ENCODE results near the gene SPEM1.

SPEM1 gene

DNA sequence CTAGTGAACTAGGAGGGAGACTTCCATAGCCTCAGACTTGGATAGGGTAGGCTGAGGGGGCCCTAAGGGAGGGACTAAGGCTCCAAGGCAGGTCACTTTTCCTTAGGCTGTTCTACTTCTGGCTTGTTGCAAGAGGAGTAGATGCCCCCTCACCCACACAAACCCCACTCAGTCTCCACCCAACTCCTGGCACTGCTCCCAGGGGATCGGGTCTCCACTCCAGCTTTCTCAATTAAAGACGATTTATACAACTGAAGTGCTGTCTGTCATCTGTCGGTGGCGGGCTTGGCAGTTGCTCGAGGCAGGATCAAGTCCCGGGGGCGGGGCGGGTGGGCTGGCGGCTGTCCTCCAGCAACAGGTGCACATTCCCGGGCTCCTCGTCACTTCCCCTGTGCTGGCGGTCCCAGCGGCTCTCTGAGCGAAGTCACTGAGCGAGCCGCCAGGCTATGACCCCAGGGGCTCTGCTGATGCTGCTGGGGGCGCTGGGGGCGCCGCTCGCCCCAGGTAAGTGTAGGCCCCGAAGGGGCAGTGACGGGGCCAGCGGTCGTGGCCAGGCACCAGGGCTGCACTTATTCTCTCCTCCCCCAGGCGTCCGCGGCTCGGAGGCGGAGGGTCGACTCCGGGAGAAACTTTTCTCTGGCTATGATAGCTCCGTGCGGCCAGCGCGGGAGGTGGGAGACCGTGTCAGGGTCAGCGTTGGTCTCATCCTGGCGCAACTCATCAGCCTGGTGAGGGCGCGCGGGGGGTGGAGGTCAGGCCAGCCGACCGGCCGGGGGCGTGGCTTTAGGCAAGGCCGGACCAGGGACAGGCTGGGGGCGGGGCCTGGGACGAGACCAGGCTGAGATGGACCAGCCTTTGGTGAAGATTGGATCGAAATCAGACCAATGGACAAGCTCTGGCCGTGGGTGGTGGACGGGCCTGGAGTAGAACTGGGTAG lies 24.8 kb downstream of the SPEM1 start, which contains the start of gene CHRNB1:
Gene CHRNB1, plus strand, starts transcription at position 380 of the 937 bp plus-strand sequence. Its CDS starts 67 bp downstream, at position 447.
- H3K36me3 ChIP-seq (replicated peaks; ENCODE audit: low read depth, low read length), result no peaks in the 10 kb centered on the region
- H3K4me3 ChIP-seq (ENCODE audit: low read length), result no peak within 1 kb of the TSS
- no peaks in the 10 kb centered on the region for H3K79me2 ChIP-seq (ENCODE audit: low read length)
- H4K20me1 ChIP-seq (ENCODE audit: insufficient read depth, low read length), result no peaks in the 10 kb centered on the region
- no peaks in the 10 kb centered on the region for H3K9me3 ChIP-seq (ENCODE audit: insufficient read depth, low read length)
- 0 out of 2 replicates have a peak, but pooled peaks cover 3% of the 10 kb centered on the region for H3K27me3 ChIP-seq (ENCODE audit: low read depth, low read length)
- H3K27ac ChIP-seq (ENCODE audit: low read length), result no peak within 1 kb of the TSS
- H3K4me1 ChIP-seq (ENCODE audit: low read length), result peaks cover 6% of the 10 kb centered on the region; the same call in 1 of the 2 replicates
- H3K9ac ChIP-seq (ENCODE audit: low read length), result no peak within 1 kb of the TSS
- H3K4me2 ChIP-seq (ENCODE audit: low read length), result no peak within 1 kb of the TSS
- TF ChIP-seq, protein P1, sequence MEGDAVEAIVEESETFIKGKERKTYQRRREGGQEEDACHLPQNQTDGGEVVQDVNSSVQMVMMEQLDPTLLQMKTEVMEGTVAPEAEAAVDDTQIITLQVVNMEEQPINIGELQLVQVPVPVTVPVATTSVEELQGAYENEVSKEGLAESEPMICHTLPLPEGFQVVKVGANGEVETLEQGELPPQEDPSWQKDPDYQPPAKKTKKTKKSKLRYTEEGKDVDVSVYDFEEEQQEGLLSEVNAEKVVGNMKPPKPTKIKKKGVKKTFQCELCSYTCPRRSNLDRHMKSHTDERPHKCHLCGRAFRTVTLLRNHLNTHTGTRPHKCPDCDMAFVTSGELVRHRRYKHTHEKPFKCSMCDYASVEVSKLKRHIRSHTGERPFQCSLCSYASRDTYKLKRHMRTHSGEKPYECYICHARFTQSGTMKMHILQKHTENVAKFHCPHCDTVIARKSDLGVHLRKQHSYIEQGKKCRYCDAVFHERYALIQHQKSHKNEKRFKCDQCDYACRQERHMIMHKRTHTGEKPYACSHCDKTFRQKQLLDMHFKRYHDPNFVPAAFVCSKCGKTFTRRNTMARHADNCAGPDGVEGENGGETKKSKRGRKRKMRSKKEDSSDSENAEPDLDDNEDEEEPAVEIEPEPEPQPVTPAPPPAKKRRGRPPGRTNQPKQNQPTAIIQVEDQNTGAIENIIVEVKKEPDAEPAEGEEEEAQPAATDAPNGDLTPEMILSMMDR (IDR thresholded peaks at IDR 0.05; ENCODE audit: low read depth, low read length), result no peak
- no peak for TF ChIP-seq EZH2phosphoT487 (IDR thresholded peaks at IDR 0.05; ENCODE audit: low read depth)
- H2AFZ ChIP-seq (ENCODE audit: low read depth, low read length), result no peak within 1 kb of the TSS

DNA sequence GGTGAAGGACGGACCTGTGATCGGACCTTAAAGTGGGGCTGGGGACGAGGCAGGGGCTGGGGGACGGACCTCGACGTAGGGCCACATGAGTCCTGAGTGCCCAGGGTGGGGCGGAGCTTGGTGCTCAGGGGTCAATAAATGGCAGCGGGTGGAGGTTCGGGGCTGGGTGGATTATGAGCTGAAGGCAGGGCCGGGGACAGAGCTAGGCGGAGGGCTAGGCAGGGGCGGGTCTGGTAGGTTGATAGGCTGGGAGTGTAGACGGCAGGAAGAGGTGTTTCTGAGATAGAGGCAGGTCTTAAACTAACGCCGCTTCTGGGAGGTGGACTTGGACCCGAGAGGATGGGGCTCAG lies 25.5 kb downstream of the SPEM1 start:
- Histone ChIP-seq H3K9ac (ENCODE audit: low read length) (no peak overlapping the region), H3K27me3 (ENCODE audit: low read depth, low read length) (no peaks in the 10 kb centered on the region), H3K4me2 (ENCODE audit: low read length) (no peak overlapping the region), H3K4me1 (ENCODE audit: low read length) (peaks cover 2% of the 10 kb centered on the region; the same call in 1 of the 2 replicates), H3K27ac (ENCODE audit: low read length) (no peak overlapping the region), H3K79me2 (ENCODE audit: low read length) (no peaks in the 10 kb centered on the region), H3K36me3 (replicated peaks; ENCODE audit: low read depth, low read length) (no peaks in the 10 kb centered on the region), H3K9me3 (ENCODE audit: insufficient read depth, low read length) (no peaks in the 10 kb centered on the region), H4K20me1 (ENCODE audit: insufficient read depth, low read length) (no peaks in the 10 kb centered on the region), H2AFZ (ENCODE audit: low read depth, low read length) (no peak overlapping the region), H3K4me3 (ENCODE audit: low read length) (no peak overlapping the region)
- TF ChIP-seq EZH2phosphoT487 (IDR thresholded peaks at IDR 0.05; ENCODE audit: low read depth), result no peak
- TF ChIP-seq, protein P1 (IDR thresholded peaks at IDR 0.05; ENCODE audit: low read depth, low read length), result no peak

DNA sequence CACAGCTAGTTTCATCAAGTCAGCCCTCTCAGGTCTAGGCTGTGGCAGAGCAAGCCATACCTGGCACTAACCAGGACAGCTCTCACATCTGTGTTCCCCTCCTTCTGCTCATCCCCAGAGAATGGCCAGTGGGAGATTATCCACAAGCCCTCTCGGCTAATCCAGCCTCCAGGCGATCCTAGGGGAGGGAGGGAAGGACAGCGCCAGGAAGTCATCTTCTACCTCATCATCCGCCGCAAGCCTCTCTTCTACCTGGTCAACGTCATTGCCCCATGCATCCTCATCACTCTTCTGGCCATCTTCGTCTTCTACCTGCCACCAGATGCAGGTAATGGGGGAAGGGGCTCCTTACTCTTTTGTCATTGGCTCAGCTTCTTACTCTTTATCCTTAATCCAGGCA lies 28.3 kb downstream of the SPEM1 start:
- H3K36me3 ChIP-seq (replicated peaks; ENCODE audit: low read depth, low read length), result no peaks in the 10 kb centered on the region
- H2AFZ ChIP-seq (ENCODE audit: low read depth, low read length), result no peak overlapping the region
- H3K27ac ChIP-seq (ENCODE audit: low read length), result no peak overlapping the region
- no peaks in the 10 kb centered on the region for H4K20me1 ChIP-seq (ENCODE audit: insufficient read depth, low read length)
- H3K4me2 ChIP-seq (ENCODE audit: low read length), result no peak overlapping the region
- H3K4me1 ChIP-seq (ENCODE audit: low read length), result no peaks in the 10 kb centered on the region
- TF ChIP-seq EZH2phosphoT487 (IDR thresholded peaks at IDR 0.05; ENCODE audit: low read depth), result no peak
- H3K4me3 ChIP-seq (ENCODE audit: low read length), result no peak overlapping the region
- no peaks in the 10 kb centered on the region for H3K27me3 ChIP-seq (ENCODE audit: low read depth, low read length)
- no peak overlapping the region for H3K9ac ChIP-seq (ENCODE audit: low read length)
- H3K9me3 ChIP-seq (ENCODE audit: insufficient read depth, low read length), result no peaks in the 10 kb centered on the region
- no peaks in the 10 kb centered on the region for H3K79me2 ChIP-seq (ENCODE audit: low read length)

DNA sequence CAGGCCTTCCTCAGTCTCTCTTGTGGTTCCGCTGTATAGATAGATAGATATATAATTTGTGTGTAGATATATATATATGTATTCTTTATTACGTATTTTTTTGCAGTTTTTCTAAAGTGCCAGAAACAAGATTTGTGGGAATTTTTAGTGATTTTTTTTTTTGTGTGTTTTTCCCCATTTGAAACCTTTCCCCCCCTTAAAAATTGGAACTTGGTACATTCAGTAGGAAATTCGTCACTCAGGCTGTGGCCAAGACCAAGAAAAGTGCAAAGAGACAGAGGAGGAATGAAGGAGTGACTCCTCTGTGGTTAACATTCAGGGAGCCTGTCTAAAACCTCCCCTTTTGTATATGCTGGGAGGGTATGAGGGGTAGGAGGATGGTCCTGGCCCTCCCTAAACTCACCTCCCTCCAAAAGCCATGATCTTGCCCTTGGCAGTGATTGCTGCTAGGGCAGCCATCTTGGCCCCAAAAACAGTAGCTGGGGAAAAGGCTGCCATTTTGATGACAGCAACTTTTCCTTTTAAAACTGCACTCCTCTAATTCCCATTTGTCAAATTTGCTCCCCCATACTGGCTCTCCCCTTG lies 39.9 kb downstream of the SPEM1 start:
- Histone ChIP-seq H3K27me3 (ENCODE audit: low read depth, low read length) (no peaks in the 10 kb centered on the region), H3K9ac (ENCODE audit: low read length) (no peak overlapping the region), H4K20me1 (ENCODE audit: insufficient read depth, low read length) (no peaks in the 10 kb centered on the region), H3K9me3 (ENCODE audit: insufficient read depth, low read length) (no peaks in the 10 kb centered on the region), H3K4me2 (ENCODE audit: low read length) (no peak overlapping the region), H3K79me2 (ENCODE audit: low read length) (no peaks in the 10 kb centered on the region), H2AFZ (ENCODE audit: low read depth, low read length) (no peak overlapping the region), H3K27ac (ENCODE audit: low read length) (no peak overlapping the region), H3K4me3 (ENCODE audit: low read length) (no peak overlapping the region), H3K4me1 (ENCODE audit: low read length) (peaks cover 4% of the 10 kb centered on the region; the same call in 1 of the 2 replicates), H3K36me3 (replicated peaks; ENCODE audit: low read depth, low read length) (no peaks in the 10 kb centered on the region)
- TF ChIP-seq, protein P1 (IDR thresholded peaks at IDR 0.05; ENCODE audit: low read depth, low read length), result no peak
- no peak for TF ChIP-seq EZH2phosphoT487 (IDR thresholded peaks at IDR 0.05; ENCODE audit: low read depth)
